IPS DF 6.9 (cell line): ENCODE data around the gene TRPM2.

ENCODE experiments used
- DNase-seq: peaks from one replicate; pipeline ENCODE4 v3.0.0-alpha.2; 2013; ENCODE audit warnings: low read depth, low spot score
- H3K27ac ChIP-seq: one replicate; pipeline ENCODE4 v1.5.1; 2013; ENCODE audit warnings: low read length, control low read depth
- H3K27me3 ChIP-seq: 2 replicates; pipeline ENCODE4 v1.6.1; 2013; ENCODE audit warnings: mild to moderate bottlenecking, low read length; ENCODE audit not compliant: control insufficient read depth, insufficient read depth
- H3K36me3 ChIP-seq: 2 replicates; pipeline ENCODE4 v1.6.1; 2013; ENCODE audit warnings: low read length; ENCODE audit not compliant: control insufficient read depth, insufficient read depth
- H3K4me1 ChIP-seq: 2 replicates; pipeline ENCODE4 v1.6.1; 2013; ENCODE audit warnings: low read length; ENCODE audit not compliant: control insufficient read depth, insufficient read depth
- H3K4me3 ChIP-seq: 2 replicates; pipeline ENCODE4 v1.5.1; 2013; ENCODE audit warnings: mild to moderate bottlenecking, low read length
- H3K9me3 ChIP-seq: 2 replicates; pipeline ENCODE4 v1.6.1; 2013; ENCODE audit warnings: low read length, inconsistent platforms; ENCODE audit not compliant: control insufficient read depth, insufficient read depth
- WGBS: extraction: QIAGEN DNeasy Blood & Tissue Kit; methylation state at CpG from one replicate; pipeline ENCODE4 v1.1.7; 2013; ENCODE audit warnings: mixed read lengths, missing lambda C conversion rate; ENCODE audit not compliant: insufficient read length, insufficient coverage; 5-methylcytosine and 5-hydroxymethylcytosine counted together

The TRPM2 gene

DNA sequence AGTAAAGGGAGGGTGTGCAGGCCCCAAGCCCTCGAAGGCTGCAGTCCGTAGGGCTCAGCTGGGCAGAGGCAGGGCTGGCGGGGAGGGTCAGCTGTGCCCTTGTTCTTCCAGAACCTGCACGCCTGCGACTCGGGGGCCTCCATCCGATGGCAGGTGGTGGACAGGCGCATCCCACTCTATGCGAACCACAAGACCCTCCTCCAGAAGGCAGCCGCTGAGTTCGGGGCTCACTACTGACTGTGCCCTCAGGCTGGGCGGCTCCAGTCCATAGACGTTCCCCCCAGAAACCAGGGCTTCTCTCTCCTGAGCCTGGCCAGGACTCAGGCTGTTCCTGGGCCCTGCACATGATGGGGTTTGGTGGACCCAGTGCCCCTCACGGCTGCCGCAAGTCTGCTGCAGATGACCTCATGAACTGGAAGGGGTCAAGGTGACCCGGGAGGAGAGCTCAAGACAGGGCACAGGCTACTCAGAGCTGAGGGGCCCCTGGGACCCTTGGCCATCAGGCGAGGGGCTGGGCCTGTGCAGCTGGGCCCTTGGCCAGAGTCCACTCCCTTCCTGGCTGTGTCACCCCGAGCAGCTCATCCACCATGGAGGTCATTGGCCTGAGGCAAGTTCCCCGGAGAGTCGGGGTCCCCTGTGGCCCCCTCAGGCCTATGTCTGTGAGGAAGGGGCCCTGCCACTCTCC, 88.3 kb downstream of the TRPM2 start:
- WGBS: no CpG with 5 or more reads among the region's 20 CpGs
- Histone ChIP-seq H3K4me1 (no peaks in the 10 kb centered on the region), H3K27ac (no peak overlapping the region), H3K9me3 (no peaks in the 10 kb centered on the region), H3K27me3 (no peaks in the 10 kb centered on the region), H3K36me3 (no peaks in the 10 kb centered on the region; the same call in 1 of the 2 replicates), H3K4me3 (no peak overlapping the region)
- DNase-seq: no peak

DNA sequence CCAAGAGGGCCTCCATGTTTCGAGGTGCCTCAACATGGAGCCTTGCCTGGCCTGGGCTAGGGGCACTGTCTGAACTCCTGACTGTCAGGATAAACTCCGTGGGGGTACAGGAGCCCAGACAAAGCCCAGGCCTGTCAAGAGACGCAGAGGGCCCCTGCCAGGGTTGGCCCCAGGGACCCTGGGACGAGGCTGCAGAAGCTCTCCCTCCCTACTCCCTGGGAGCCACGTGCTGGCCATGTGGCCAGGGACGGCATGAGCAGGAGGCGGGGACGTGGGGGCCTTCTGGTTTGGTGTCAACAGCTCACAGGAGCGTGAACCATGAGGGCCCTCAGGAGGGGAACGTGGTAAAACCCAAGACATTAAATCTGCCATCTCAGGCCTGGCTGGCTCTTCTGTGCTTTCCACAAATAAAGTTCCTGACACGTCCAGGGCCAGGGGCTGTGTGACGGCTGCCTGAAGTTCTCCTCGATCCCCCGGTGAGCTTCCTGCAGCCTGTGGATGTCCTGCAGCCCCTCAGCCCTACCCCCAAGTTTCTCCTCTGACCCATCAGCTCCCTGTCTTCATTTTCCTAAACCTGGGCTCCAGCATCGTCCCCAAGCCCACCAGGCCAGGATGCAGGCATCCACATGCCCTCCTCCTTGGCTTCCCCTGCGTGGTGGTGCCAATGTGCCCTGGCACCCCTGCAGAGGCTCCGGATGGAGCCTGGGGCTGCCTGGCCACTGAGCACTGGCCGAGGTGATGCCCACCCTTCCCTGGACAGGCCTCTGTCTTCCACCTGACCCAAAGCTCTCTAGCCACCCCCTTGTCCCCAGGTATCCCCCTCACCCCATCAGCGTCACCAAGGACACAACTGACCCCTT, 89.1 kb downstream of the TRPM2 start:
- H3K27me3 ChIP-seq: no peaks in the 10 kb centered on the region
- WGBS: no CpG with 5 or more reads among the region's 19 CpGs
- no peak overlapping the region for H3K27ac ChIP-seq
- no peaks in the 10 kb centered on the region for H3K9me3 ChIP-seq
- DNase-seq: no peak
- no peak overlapping the region for H3K4me3 ChIP-seq
- H3K36me3 ChIP-seq: no peaks in the 10 kb centered on the region; the same call in 1 of the 2 replicates
- no peaks in the 10 kb centered on the region for H3K4me1 ChIP-seq

DNA sequence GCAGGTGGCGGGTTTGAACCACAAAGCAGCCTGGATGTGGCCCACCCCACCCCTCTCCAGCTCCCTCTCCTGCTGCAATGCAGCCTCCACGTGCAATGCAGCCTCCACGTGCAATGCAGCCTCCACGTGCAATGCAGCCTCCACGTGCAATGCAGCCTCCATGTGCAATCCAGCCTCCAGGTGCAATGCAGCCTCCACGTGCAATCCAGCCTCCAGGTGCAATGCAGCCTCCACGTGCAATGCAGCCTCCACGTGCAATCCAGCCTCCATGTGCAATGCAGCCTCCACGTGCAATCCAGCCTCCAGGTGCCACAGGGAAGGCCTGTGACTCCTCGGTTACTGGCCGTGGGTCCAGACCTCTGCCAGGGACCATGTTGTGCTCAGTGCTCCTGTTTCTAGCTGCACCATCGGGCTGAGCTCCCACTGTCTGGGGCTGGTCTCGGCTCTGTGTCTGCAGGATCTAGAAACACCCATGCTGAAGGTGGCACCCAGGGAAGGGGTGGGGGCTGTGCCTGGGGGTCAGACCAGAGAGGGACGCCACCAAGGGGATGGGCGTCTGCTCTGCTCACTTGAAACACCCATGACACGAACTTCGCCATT, 90.0 kb downstream of the TRPM2 start:
- Histone ChIP-seq H3K36me3 (no peaks in the 10 kb centered on the region; the same call in 1 of the 2 replicates), H3K4me1 (no peaks in the 10 kb centered on the region), H3K27me3 (no peaks in the 10 kb centered on the region), H3K9me3 (no peaks in the 10 kb centered on the region), H3K27ac (no peak overlapping the region), H3K4me3 (no peak overlapping the region)
- no CpG with 5 or more reads among the region's 17 CpGs for WGBS
- no peak for DNase-seq

DNA sequence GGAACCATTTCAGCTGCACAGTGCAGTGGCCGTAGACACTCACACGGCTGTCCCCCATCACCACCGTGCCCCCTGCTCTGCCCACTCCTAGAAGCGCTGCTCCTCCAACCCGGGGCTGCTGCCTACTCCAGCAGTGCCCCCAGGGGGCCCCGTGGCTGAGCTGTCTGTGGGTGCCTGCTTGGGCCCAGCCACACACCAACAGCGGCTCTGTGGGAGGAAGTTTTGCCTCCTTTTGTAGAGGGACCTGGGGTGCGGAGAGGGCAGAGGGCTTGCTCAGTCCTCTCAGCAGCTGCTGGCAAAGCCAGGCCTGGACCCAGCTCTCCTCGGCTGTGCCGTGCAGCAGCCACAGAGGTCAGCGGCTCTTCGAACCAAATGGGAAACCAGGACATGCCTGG, 90.5 kb downstream of the TRPM2 start:
- DNase-seq: no peak
- no CpG with 5 or more reads among the region's 12 CpGs for WGBS
- Histone ChIP-seq H3K9me3 (no peaks in the 10 kb centered on the region), H3K27me3 (no peaks in the 10 kb centered on the region), H3K4me1 (no peaks in the 10 kb centered on the region), H3K36me3 (no peaks in the 10 kb centered on the region; the same call in 1 of the 2 replicates), H3K27ac (no peak overlapping the region), H3K4me3 (no peak overlapping the region)

DNA sequence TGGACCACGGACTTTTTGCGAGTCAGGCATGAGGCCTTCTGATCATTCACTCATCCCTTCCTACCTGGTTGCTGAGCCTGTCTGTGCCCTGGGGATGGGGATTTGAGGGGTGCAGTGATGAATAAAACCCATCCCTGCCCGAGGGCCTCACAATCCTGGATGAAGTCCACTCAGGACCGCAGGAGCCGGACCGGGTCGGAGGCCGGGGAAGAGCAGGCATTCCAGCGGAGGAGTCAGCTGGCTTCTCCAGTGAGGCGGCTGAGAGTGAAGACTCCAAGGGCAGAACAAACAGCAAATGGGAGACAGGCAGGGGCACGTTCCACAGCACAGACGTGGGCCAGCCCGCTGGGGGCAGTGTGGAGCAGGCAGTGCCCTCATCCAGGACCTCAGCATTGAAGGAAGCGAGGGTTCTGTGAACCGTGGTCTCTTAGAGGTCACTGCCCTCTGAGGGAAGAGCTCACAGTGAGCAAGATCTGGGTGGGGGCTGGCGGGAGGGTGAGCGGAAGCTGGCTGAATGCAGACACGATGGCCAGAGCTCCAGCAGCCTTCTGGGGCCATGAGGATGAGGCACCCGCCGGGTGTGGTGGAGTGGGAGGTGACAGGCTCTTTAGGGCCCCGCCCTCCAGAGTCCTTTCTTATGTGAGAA, 91.0 kb downstream of the TRPM2 start:
- Histone ChIP-seq H3K27ac (no peak overlapping the region), H3K4me1 (no peaks in the 10 kb centered on the region), H3K9me3 (no peaks in the 10 kb centered on the region), H3K27me3 (no peaks in the 10 kb centered on the region), H3K4me3 (no peak overlapping the region), H3K36me3 (no peaks in the 10 kb centered on the region)
- peak; percentile 43 for DNase-seq
- WGBS: no CpG with 5 or more reads among the region's 21 CpGs

DNA sequence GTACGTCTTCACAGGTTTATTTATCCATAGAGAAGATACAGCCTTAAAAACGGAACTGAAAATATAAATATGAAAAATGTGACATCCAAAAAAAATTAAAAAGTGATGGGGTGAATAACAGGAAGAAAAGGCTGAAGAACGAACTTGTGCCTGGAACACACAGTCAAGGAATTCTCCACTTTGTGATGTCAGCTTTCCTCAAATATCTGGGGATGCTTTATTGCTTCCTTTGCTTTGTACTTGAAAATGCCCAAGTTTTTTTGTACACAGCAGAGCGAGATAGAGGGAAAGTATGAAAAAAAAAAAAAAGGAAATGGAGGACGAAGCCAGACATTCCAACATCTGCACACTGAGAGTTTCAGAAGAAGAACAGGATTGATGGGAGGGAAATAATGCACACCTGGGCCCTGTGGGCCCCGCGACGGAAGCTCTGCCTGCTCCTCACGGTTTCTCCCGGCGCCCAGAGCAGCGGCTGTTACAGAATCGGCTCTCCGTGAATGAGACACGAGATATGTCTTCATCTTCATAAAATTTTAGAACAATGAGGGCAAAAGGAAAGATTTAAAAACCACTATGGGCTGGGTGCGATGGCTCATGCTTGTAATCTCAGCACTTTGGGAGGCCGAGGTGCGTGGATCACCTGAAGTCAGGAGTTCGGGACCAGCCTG, 91.9 kb downstream of the TRPM2 start:
- DNase-seq: no peak
- no peaks in the 10 kb centered on the region for H3K27me3 ChIP-seq
- H3K4me1 ChIP-seq: no peaks in the 10 kb centered on the region
- H3K27ac ChIP-seq: no peak overlapping the region
- H3K4me3 ChIP-seq: no peak overlapping the region
- no CpG with 5 or more reads among the region's 19 CpGs for WGBS
- H3K9me3 ChIP-seq: no peaks in the 10 kb centered on the region
- no peaks in the 10 kb centered on the region for H3K36me3 ChIP-seq

DNA sequence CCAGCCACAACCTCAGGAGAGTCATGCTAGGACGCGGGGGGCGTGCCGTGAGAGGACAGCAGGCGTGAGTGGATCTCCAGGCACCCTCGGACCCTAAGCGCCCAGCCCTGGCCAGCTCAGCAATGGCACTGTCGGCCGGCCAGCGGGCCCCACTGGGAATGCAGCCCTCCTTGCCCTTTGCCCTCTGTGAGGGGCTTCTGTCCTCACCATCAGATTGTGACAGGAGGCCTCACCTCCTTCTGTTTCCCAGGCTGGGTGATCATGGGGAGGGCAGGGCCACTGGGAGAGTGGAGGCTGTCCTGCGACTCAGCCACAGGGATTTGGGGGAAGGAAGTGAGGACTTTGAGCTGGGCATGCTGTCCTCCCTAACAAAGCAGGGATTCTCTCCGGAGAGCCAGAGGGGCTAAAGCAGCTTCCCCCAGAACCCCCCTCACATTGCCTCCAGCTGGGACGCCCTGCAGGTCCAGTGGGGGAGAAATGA, 95.3 kb downstream of the TRPM2 start:
- H3K36me3 ChIP-seq: no peaks in the 10 kb centered on the region
- no peaks in the 10 kb centered on the region for H3K4me1 ChIP-seq
- no peak overlapping the region for H3K4me3 ChIP-seq
- no peak overlapping the region for H3K27ac ChIP-seq
- H3K9me3 ChIP-seq: no peaks in the 10 kb centered on the region
- H3K27me3 ChIP-seq: no peaks in the 10 kb centered on the region
- no CpG with 5 or more reads among the region's 13 CpGs for WGBS
- DNase-seq: no peak

DNA sequence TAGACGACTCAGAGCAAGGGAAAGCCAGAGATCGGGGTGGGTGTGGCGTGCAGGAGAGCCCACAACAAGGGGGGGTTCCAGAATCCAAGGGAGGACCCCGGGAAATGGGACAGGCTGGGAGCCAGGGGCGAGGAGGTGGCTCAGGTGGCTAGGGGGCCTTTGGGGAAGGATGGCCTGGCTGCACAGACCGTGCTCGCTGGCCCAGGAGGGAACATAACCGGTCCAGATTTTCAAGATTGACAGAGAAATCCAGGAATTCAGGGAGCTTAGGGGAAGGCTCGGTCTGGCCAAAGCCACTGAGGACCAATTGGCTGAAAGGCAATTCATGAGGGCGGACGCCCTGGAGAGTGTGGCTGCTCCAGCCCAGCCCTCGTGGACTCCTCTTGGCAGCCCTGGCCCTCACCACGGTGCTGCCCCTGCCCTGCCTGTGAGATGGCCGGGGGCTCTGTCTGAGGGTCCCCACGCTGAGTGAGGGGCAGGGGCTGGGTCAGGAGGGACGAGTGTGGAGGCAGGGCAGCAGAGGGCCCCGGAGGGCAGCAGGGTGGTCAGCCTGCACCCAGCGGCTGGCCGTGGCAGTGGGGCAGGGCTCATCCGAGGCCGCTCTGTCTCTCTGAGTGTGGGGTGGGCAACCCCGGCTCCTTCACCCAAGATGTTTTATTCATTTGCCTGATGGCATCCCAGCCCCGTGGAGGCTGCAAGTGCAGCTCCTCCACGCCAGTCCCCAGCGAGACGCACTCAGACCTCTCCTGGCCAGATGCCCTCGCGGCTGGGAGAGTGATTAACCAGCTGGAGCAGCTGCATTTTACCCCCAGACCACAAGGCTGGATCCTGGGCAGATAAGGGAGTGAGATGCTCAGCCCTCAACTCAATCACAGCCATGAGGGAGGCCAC, 96.3 kb downstream of the TRPM2 start:
- H3K27me3 ChIP-seq: no peaks in the 10 kb centered on the region

DNA sequence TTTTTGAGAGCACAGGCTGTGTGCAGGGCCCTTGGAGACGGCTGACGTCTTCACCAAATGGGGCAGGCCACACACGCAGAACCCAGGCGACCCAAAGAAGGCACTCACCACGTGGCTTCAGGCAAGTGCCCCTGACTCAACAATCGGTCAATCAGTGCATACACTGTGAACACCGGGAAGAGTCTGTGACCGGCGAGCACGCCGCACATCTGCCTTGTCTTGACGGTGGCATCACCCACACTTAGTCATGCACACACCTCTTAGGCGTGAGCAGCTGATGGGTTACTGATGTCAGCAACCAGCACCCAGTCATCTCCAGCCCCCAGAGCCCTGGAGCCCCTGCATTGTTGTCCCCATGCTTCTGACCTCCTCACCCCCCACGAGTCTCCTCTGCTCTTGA, 97.0 kb downstream of the TRPM2 start:
- H3K27me3 ChIP-seq: no peaks in the 10 kb centered on the region
- no peaks in the 10 kb centered on the region for H3K9me3 ChIP-seq
- DNase-seq: no peak
- H3K4me1 ChIP-seq: no peaks in the 10 kb centered on the region
- no peak overlapping the region for H3K27ac ChIP-seq
- H3K4me3 ChIP-seq: no peak overlapping the region
- WGBS: no CpG with 5 or more reads among the region's 14 CpGs
- H3K36me3 ChIP-seq: no peaks in the 10 kb centered on the region

More for the DNA sequence above, 96.3 kb downstream of the TRPM2 start:
- DNase-seq: no peak
- no peak overlapping the region for H3K27ac ChIP-seq
- no CpG with 5 or more reads among the region's 28 CpGs for WGBS
- H3K4me3 ChIP-seq: no peak overlapping the region
- H3K4me1 ChIP-seq: no peaks in the 10 kb centered on the region
- H3K36me3 ChIP-seq: no peaks in the 10 kb centered on the region
- H3K9me3 ChIP-seq: no peaks in the 10 kb centered on the region
